ENCODE measurements around the gene GPC1. TPM values are rescaled to one million over a fixed set of nuclear protein-coding genes. Genes with fewer than 3 reads are reported as not detected.

The GPC1 gene
- total RNA-seq, 1 donor from 2014 or later = 155 TPM

DNA sequence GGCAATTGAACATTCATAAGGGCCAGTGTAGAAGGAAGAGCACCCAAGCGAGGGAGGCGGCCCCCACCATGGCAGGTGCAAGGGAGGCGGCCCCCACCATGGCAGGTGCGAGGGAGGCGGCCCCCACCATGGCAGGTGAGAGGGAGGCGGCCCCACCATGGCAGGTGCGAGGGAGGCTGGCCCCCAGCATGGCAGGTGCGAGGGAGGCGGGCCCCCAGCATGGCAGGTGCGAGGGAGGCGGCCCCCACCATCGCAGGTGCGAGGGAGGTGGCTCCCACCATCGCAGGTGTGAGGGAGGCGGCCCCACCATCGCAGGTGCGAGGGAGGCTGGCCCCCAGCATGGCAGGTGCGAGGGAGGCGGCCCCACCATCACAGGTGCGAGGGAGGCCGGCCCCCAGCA is 24.7 kb upstream of the GPC1 start:
- H3K36me3 Mint-ChIP-seq (ENCODE audit: unreplicated experiment) = peaks cover 6% of the 10 kb centered on the region
- peaks cover 9% of the 10 kb centered on the region for H3K4me1 Mint-ChIP-seq (ENCODE audit: low read depth, unreplicated experiment)
- H3K4me3 Mint-ChIP-seq (ENCODE audit: unreplicated experiment) = no peak overlapping the region
- TF ChIP-seq, protein P1, sequence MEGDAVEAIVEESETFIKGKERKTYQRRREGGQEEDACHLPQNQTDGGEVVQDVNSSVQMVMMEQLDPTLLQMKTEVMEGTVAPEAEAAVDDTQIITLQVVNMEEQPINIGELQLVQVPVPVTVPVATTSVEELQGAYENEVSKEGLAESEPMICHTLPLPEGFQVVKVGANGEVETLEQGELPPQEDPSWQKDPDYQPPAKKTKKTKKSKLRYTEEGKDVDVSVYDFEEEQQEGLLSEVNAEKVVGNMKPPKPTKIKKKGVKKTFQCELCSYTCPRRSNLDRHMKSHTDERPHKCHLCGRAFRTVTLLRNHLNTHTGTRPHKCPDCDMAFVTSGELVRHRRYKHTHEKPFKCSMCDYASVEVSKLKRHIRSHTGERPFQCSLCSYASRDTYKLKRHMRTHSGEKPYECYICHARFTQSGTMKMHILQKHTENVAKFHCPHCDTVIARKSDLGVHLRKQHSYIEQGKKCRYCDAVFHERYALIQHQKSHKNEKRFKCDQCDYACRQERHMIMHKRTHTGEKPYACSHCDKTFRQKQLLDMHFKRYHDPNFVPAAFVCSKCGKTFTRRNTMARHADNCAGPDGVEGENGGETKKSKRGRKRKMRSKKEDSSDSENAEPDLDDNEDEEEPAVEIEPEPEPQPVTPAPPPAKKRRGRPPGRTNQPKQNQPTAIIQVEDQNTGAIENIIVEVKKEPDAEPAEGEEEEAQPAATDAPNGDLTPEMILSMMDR (IDR thresholded peaks at IDR 0.05; ENCODE audit: partially characterized antibody, unreplicated experiment) = no peak
- H3K9me3 Mint-ChIP-seq (ENCODE audit: unreplicated experiment) = no peaks in the 10 kb centered on the region
- peaks cover 5% of the 10 kb centered on the region for H3K27me3 Mint-ChIP-seq (ENCODE audit: unreplicated experiment)
- no peak overlapping the region for H3K27ac Mint-ChIP-seq (ENCODE audit: unreplicated experiment)
- no peak for DNase-seq

- peaks cover 5% of the 10 kb centered on the region for H3K27me3 Mint-ChIP-seq (ENCODE audit: unreplicated experiment)
- no peak overlapping the region for H3K4me3 Mint-ChIP-seq (ENCODE audit: unreplicated experiment)
- peaks cover 6% of the 10 kb centered on the region for H3K36me3 Mint-ChIP-seq (ENCODE audit: unreplicated experiment)
- H3K9me3 Mint-ChIP-seq (ENCODE audit: unreplicated experiment) = no peaks in the 10 kb centered on the region
- no peak overlapping the region for H3K27ac Mint-ChIP-seq (ENCODE audit: unreplicated experiment)
- TF ChIP-seq, protein P1 (IDR thresholded peaks at IDR 0.05; ENCODE audit: partially characterized antibody, unreplicated experiment) = no peak
- peaks cover 9% of the 10 kb centered on the region for H3K4me1 Mint-ChIP-seq (ENCODE audit: low read depth, unreplicated experiment)
- no peak for DNase-seq
These were observed 24.0 kb upstream of the GPC1 start for GRCh38 chr2:240411261-240412160.

DNA sequence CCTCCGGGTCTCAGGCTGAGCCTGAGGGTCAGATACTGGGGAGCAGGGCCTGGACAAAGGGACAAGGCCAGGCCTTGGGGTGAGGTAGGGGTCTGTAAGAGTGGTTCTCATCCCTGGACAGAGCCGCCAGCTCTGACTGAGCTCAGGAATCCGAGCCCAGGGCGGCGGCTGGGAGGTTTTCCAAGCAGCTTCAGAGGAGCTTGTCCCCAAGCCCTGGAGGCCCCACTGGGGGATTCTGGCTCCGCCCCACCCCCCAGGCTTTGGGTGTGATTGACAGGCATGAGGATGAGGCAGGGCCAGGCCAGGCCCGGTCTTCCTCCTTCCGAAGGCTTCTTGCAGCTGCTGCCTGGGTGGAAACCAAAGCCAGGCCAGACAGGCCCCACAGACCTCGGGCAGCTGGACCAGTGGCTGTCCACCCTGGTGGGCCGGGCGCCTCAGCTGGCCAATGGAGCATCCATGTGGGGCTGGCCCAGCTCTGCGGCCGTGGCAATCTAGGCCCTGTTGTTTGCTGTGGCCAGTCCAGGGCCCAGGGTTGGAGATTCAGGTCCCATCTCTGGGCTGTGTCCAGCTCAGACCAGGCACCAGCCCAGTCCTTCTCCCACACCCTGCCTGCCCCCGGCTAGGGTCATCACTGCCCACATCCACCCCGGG is 23.1 kb upstream of the GPC1 start:
- Mint-ChIP-seq H3K9me3 (ENCODE audit: unreplicated experiment) (no peaks in the 10 kb centered on the region), H3K4me3 (ENCODE audit: unreplicated experiment) (no peak overlapping the region), H3K36me3 (ENCODE audit: unreplicated experiment) (peaks cover 6% of the 10 kb centered on the region), H3K27me3 (ENCODE audit: unreplicated experiment) (peaks cover 5% of the 10 kb centered on the region), H3K27ac (ENCODE audit: unreplicated experiment) (no peak overlapping the region), H3K4me1 (ENCODE audit: low read depth, unreplicated experiment) (peaks cover 9% of the 10 kb centered on the region)
- peak; percentile 42 for DNase-seq
- TF ChIP-seq, protein P1 (IDR thresholded peaks at IDR 0.05; ENCODE audit: partially characterized antibody, unreplicated experiment) = no peak

DNA sequence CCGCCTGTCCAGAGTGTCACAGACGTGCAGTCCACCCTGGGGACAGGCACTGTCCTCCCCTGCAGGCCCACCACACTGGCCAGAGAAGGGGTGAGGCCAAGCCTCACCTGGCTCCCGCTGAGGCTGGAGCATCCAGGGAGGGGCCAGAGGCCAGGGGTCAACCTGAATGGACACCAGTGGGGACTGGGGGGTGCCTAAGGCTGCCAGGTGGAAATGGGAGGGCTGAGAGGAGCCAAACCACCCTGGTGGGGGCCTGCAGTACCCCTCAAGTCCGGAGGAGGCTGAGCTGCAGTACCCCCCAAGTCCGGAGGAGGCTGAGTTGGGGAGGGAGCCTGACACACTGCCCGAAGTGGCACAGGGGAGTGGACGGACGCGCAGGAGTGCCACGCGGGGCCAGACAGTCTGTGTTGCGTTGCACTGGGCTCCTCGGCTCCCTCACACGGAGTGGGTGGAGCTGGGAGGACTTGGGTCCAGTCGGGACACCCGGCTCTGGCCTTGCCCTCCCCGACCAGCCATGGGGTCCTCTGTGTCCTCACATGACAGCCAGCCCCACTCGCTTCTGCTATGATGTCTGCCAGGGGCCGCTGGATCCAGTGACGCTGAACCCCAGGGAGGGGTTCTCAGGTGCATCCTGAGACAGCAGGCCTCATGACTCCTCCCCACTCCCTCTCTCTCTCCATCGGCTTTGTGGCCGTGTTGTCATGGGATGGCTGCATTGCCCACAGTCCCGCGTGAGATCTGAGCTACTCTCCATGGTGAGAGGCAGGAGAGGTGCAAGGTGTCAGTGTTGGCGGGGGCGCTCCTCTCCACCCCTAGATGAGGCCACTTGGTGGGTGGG is 22.3 kb upstream of the GPC1 start:
- H3K27me3 Mint-ChIP-seq (ENCODE audit: unreplicated experiment) = peaks cover 5% of the 10 kb centered on the region
- TF ChIP-seq, protein P1 (IDR thresholded peaks at IDR 0.05; ENCODE audit: partially characterized antibody, unreplicated experiment) = no peak
- peaks cover 6% of the 10 kb centered on the region for H3K36me3 Mint-ChIP-seq (ENCODE audit: unreplicated experiment)
- H3K4me1 Mint-ChIP-seq (ENCODE audit: low read depth, unreplicated experiment) = peaks cover 9% of the 10 kb centered on the region
- no peaks in the 10 kb centered on the region for H3K9me3 Mint-ChIP-seq (ENCODE audit: unreplicated experiment)
- no peak overlapping the region for H3K27ac Mint-ChIP-seq (ENCODE audit: unreplicated experiment)
- H3K4me3 Mint-ChIP-seq (ENCODE audit: unreplicated experiment) = no peak overlapping the region
- DNase-seq = no peak
